Measurements from ENCODE around the gene TAP1.

The TAP1 gene

DNA sequence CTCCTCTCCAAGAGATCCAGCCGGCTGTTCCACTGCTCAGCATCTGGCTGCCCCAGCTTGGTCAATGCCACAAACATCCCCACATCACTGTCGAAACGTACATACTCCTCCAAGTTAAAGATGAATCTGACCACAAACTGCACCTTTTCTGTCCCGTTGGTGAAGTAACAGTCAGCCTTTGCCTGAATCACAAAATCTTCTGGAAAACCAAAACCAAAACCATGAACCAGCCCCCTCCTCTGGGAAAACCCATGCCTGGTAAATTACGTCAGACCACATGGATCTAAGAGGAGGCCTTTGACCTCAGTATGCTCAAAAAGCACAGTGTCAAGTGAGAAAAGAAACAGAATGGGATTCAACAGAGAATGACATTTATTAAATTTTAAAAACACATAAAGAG lies 38.4 kb downstream of the TAP1 start:
- DNase-seq (ENCODE audit: low read depth in 1 of 2, low spot score in 1 of 2): no peak

GRCh38 chr6:32814145-32814544 lies 39.4 kb downstream of the TAP1 start:
- DNase-seq (ENCODE audit: low read depth in 1 of 2, low spot score in 1 of 2): no peak
- Histone ChIP-seq H3K27ac (replicated peaks) (no peak overlapping the region), H3K4me3 (replicated peaks; ENCODE audit: insufficient read depth, low read length) (no peak overlapping the region), H3K27me3 (ENCODE audit: insufficient read depth, poor library complexity, severe bottlenecking) (no peaks in the 10 kb centered on the region)
- TF ChIP-seq CTCF (IDR thresholded peaks at IDR 0.05; ENCODE audit: insufficient read depth, low read length): no peak
- TF ChIP-seq POLR2AphosphoS5 (IDR thresholded peaks at IDR 0.05; ENCODE audit: low read depth): no peak
- TF ChIP-seq, protein P1, sequence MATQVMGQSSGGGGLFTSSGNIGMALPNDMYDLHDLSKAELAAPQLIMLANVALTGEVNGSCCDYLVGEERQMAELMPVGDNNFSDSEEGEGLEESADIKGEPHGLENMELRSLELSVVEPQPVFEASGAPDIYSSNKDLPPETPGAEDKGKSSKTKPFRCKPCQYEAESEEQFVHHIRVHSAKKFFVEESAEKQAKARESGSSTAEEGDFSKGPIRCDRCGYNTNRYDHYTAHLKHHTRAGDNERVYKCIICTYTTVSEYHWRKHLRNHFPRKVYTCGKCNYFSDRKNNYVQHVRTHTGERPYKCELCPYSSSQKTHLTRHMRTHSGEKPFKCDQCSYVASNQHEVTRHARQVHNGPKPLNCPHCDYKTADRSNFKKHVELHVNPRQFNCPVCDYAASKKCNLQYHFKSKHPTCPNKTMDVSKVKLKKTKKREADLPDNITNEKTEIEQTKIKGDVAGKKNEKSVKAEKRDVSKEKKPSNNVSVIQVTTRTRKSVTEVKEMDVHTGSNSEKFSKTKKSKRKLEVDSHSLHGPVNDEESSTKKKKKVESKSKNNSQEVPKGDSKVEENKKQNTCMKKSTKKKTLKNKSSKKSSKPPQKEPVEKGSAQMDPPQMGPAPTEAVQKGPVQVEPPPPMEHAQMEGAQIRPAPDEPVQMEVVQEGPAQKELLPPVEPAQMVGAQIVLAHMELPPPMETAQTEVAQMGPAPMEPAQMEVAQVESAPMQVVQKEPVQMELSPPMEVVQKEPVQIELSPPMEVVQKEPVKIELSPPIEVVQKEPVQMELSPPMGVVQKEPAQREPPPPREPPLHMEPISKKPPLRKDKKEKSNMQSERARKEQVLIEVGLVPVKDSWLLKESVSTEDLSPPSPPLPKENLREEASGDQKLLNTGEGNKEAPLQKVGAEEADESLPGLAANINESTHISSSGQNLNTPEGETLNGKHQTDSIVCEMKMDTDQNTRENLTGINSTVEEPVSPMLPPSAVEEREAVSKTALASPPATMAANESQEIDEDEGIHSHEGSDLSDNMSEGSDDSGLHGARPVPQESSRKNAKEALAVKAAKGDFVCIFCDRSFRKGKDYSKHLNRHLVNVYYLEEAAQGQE (IDR thresholded peaks at IDR 0.05; ENCODE audit: insufficient replicate concordance, low read depth): no peak
- TF ChIP-seq SPI1 (IDR thresholded peaks at IDR 0.05; ENCODE audit: borderline replicate concordance, low read depth): no peak
- no peak for TF ChIP-seq GABPA (IDR thresholded peaks at IDR 0.05; ENCODE audit: low read depth)

More for the DNA sequence above, 38.4 kb downstream of the TAP1 start:
- Histone ChIP-seq H3K4me3 (replicated peaks; ENCODE audit: insufficient read depth, low read length) (no peak overlapping the region), H3K27ac (replicated peaks) (no peak overlapping the region), H3K27me3 (ENCODE audit: insufficient read depth, poor library complexity, severe bottlenecking) (no peaks in the 10 kb centered on the region)
- TF ChIP-seq POLR2AphosphoS5 (IDR thresholded peaks at IDR 0.05; ENCODE audit: low read depth): no peak
- TF ChIP-seq, protein P1 (IDR thresholded peaks at IDR 0.05; ENCODE audit: insufficient replicate concordance, low read depth): no peak
- no peak for TF ChIP-seq SPI1 (IDR thresholded peaks at IDR 0.05; ENCODE audit: borderline replicate concordance, low read depth)
- no peak for TF ChIP-seq GABPA (IDR thresholded peaks at IDR 0.05; ENCODE audit: low read depth)
- no peak for TF ChIP-seq CTCF (IDR thresholded peaks at IDR 0.05; ENCODE audit: insufficient read depth, low read length)

DNA sequence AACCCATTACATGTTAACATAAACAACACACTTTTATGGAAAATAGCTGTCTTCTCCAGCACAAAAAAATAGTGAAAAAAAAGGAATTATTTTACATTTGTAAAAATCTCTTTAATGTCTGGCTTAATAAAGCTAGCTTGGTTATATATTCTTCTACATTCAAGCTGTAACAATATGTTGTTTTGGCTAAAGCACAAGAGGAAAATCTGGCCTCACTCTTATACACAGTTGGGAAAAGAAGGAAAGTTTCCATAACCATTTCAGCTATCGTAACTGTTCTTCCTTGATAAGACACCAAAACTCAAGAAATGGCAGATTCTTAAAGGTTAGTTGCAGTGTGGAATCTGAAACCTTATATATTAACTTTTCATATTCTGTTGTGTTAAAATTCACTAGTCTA lies 44.3 kb downstream of the TAP1 start:
- no peak for DNase-seq (ENCODE audit: low read depth in 1 of 2, low spot score in 1 of 2)
- no peak for TF ChIP-seq CTCF (IDR thresholded peaks at IDR 0.05; ENCODE audit: insufficient read depth, low read length)
- no peak for TF ChIP-seq POLR2AphosphoS5 (IDR thresholded peaks at IDR 0.05; ENCODE audit: low read depth)
- TF ChIP-seq GABPA (IDR thresholded peaks at IDR 0.05; ENCODE audit: low read depth): no peak
- TF ChIP-seq, protein P1 (IDR thresholded peaks at IDR 0.05; ENCODE audit: insufficient replicate concordance, low read depth): no peak
- TF ChIP-seq SPI1 (IDR thresholded peaks at IDR 0.05; ENCODE audit: borderline replicate concordance, low read depth): no peak

More for the DNA sequence above, 44.3 kb downstream of the TAP1 start:
- no peak overlapping the region for H3K4me3 ChIP-seq (replicated peaks; ENCODE audit: insufficient read depth, low read length)
- no peak overlapping the region for H3K27ac ChIP-seq (replicated peaks)
- no peaks in the 10 kb centered on the region for H3K27me3 ChIP-seq (ENCODE audit: insufficient read depth, poor library complexity, severe bottlenecking)
